Suprapubic skin (tissue), 4 donors: ENCODE measurements around the gene PRKCZ. TPM values are rescaled to one million over a fixed set of nuclear protein-coding genes. Genes with fewer than 3 reads are reported as not detected.

ENCODE experiments used
- DNase-seq, 2 donors: peaks; one replicate each; pipeline ENCODE4 v3.0.0-alpha.2; 2019; ENCODE audit warnings: low spot score in 2 of 2
- H3K27ac ChIP-seq: fragments of 200-600 bp; sonication (generic); one replicate; pipeline ENCODE4 v1.5.1; 2019
- H3K27me3 ChIP-seq: fragments of 200-600 bp; sonication (generic); one replicate; pipeline ENCODE4 v1.5.1; 2019
- H3K36me3 ChIP-seq: fragments of 200-600 bp; sonication (generic); one replicate; pipeline ENCODE4 v1.5.1; 2019
- H3K4me1 ChIP-seq: fragments of 200-600 bp; sonication (generic); one replicate; pipeline ENCODE4 v1.5.1; 2019
- H3K4me3 ChIP-seq: fragments of 200-600 bp; sonication (generic); one replicate; pipeline ENCODE4 v1.5.1; 2019; ENCODE audit warnings: mild to moderate bottlenecking
- H3K9me3 ChIP-seq: fragments of 200-600 bp; sonication (generic); one replicate; pipeline ENCODE4 v1.5.1; 2019
- EP300 ChIP-seq: sonication (generic); formaldehyde crosslinking; IDR thresholded peaks from one replicate; pipeline ENCODE4 v1.6.1; 2017; ENCODE audit warnings: antibody characterized with exemption
- POLR2A ChIP-seq, 2 donors: fragments of 450-650 bp; IDR thresholded peaks; one replicate each; pipeline ENCODE4 v1.6.1; 2017; ENCODE audit warnings: antibody characterized with exemption in 2 of 2, mild to moderate bottlenecking in 2 of 2, moderate library complexity in 2 of 2
- POLR2AphosphoS5 ChIP-seq, 3 donors: sonication (generic); formaldehyde crosslinking; IDR thresholded peaks; one replicate each; pipeline ENCODE4 v1.6.1; 2017; ENCODE audit warnings: antibody characterized with exemption in 3 of 3
- WGBS: methylation state at CpG from one replicate; pipeline ENCODE4 v1.1.5; 2018; 5-methylcytosine and 5-hydroxymethylcytosine counted together
- total RNA-seq, 4 donors: library from RNA; depleted of rRNA; stranded (reverse); fragments of >200 nt; gene quantifications; one replicate each; pipeline ENCODE4 v1.1.0, GENCODE V29; 2016
- TF ChIP-seq, protein P1 (sequence below), 2 donors: fragments of 200-600 bp in 1 of 2; fragments of 450-650 bp in 1 of 2; sonication (generic) in 1 of 2; IDR thresholded peaks; one replicate each; pipeline ENCODE4 v1.5.1; 2016 to 2019; ENCODE audit warnings: antibody characterized with exemption in 2 of 2, mild to moderate bottlenecking in 1 of 2, moderate library complexity in 1 of 2

The PRKCZ gene
- total RNA-seq, 4 donors from 2014 or later = 21.7 to 31.5 (median 25.4) TPM

- no peak for TF ChIP-seq EP300
- no peak for TF ChIP-seq POLR2AphosphoS5 (IDR thresholded peaks at IDR 0.05)
- TF ChIP-seq, protein P1, sequence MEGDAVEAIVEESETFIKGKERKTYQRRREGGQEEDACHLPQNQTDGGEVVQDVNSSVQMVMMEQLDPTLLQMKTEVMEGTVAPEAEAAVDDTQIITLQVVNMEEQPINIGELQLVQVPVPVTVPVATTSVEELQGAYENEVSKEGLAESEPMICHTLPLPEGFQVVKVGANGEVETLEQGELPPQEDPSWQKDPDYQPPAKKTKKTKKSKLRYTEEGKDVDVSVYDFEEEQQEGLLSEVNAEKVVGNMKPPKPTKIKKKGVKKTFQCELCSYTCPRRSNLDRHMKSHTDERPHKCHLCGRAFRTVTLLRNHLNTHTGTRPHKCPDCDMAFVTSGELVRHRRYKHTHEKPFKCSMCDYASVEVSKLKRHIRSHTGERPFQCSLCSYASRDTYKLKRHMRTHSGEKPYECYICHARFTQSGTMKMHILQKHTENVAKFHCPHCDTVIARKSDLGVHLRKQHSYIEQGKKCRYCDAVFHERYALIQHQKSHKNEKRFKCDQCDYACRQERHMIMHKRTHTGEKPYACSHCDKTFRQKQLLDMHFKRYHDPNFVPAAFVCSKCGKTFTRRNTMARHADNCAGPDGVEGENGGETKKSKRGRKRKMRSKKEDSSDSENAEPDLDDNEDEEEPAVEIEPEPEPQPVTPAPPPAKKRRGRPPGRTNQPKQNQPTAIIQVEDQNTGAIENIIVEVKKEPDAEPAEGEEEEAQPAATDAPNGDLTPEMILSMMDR (IDR thresholded peaks at IDR 0.05) = no peak
Measured at GRCh38 chr1:2095394-2095793, 45.2 kb downstream of the PRKCZ start.

GRCh38 chr1:2095981-2096736 is 45.9 kb downstream of the PRKCZ start:
- no peaks in the 10 kb centered on the region for H3K27me3 ChIP-seq
- H3K4me3 ChIP-seq = no peak overlapping the region
- H3K9me3 ChIP-seq = no peaks in the 10 kb centered on the region
- DNase-seq = no peak
- H3K36me3 ChIP-seq = peaks cover 5% of the 10 kb centered on the region
- H3K4me1 ChIP-seq = no peaks in the 10 kb centered on the region
- no peak overlapping the region for H3K27ac ChIP-seq
- 91% methylated on average over 26 of the region's 34 CpGs for WGBS
- TF ChIP-seq POLR2AphosphoS5 (IDR thresholded peaks at IDR 0.05) = no peak
- no peak for TF ChIP-seq EP300
- TF ChIP-seq, protein P1 (IDR thresholded peaks at IDR 0.05) = no peak
- no peak for TF ChIP-seq POLR2A (IDR thresholded peaks at IDR 0.05)

More at GRCh38 chr1:2095394-2095793, 45.2 kb downstream of the PRKCZ start:
- no peak overlapping the region for H3K4me3 ChIP-seq
- no peak overlapping the region for H3K27ac ChIP-seq
- peaks cover 5% of the 10 kb centered on the region for H3K36me3 ChIP-seq
- 85% methylated on average over 17 of the region's 17 CpGs for WGBS
- H3K9me3 ChIP-seq = no peaks in the 10 kb centered on the region
- no peaks in the 10 kb centered on the region for H3K4me1 ChIP-seq
- no peak for DNase-seq
- H3K27me3 ChIP-seq = no peaks in the 10 kb centered on the region

- no peak overlapping the region for H3K27ac ChIP-seq
- WGBS = 95% methylated on average over 20 of the region's 26 CpGs
Measured at GRCh38 chr1:2097386-2098300, 47.4 kb downstream of the PRKCZ start.

DNA sequence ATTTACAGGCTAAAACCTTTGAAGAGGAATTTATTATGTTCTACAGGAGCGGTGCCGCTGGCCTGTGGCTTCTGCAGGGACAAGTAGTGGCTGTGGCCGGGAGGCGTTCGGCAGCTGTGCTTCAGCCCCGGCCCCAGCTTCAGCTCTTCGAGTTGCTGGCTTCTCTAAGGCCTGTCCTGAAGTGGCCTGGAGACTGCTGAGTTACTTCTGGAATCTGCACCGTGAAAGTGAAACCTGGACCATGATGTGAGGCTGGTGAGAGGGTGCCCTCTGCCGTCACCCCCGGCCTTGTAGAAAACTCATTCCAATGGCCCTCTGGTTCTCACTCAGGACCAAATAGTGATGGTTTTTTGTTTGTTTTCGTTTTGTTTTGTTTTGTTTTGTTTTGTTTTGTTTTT is 48.1 kb downstream of the PRKCZ start:
- no peaks in the 10 kb centered on the region for H3K4me1 ChIP-seq
- DNase-seq = no peak
- peaks cover 5% of the 10 kb centered on the region for H3K36me3 ChIP-seq
- no peak overlapping the region for H3K4me3 ChIP-seq
- H3K9me3 ChIP-seq = no peaks in the 10 kb centered on the region
- TF ChIP-seq, protein P1 (IDR thresholded peaks at IDR 0.05) = no peak
- TF ChIP-seq POLR2A (IDR thresholded peaks at IDR 0.05) = no peak
- TF ChIP-seq EP300 = no peak
- no peak for TF ChIP-seq POLR2AphosphoS5 (IDR thresholded peaks at IDR 0.05)
- no peaks in the 10 kb centered on the region for H3K27me3 ChIP-seq
- 86% methylated on average over 9 of the region's 11 CpGs for whole genome bisulfite sequencing
- H3K27ac ChIP-seq = no peak overlapping the region

More at GRCh38 chr1:2097386-2098300, 47.4 kb downstream of the PRKCZ start:
- Histone ChIP-seq H3K9me3 (no peaks in the 10 kb centered on the region), H3K36me3 (peaks cover 5% of the 10 kb centered on the region), H3K4me3 (no peak overlapping the region), H3K4me1 (no peaks in the 10 kb centered on the region), H3K27me3 (no peaks in the 10 kb centered on the region)
- TF ChIP-seq POLR2AphosphoS5 (IDR thresholded peaks at IDR 0.05) (no peak), EP300 (no peak), POLR2A (IDR thresholded peaks at IDR 0.05) (no peak)
- TF ChIP-seq, protein P1 (IDR thresholded peaks at IDR 0.05) = no peak
- no peak for DNase-seq
